Measurements from ENCODE around the gene UBE3C.

Gene UBE3C

GRCh38 chr7:157138424-157139110 is at the start of gene UBE3C:
Gene UBE3C (plus strand): TSS chr7:157138926. CDS start chr7:157139273, 347 bp downstream.
- H3K4me2 ChIP-seq (ENCODE audit: low read length): peak within 1 kb of the TSS; percentile 100
- H3K4me3 ChIP-seq (ENCODE audit: low read length): peak within 1 kb of the TSS; percentile 100
- H4K20me1 ChIP-seq (ENCODE audit: insufficient read depth, low read length): peaks cover 42% of the 10 kb centered on the region
- peak within 1 kb of the TSS; percentile 84 for H3K27ac ChIP-seq (ENCODE audit: low read length)
- H3K9me3 ChIP-seq (ENCODE audit: insufficient read depth, low read length): no peaks in the 10 kb centered on the region
- H3K79me2 ChIP-seq (ENCODE audit: low read length): peaks cover 48% of the 10 kb centered on the region
- peaks cover 25% of the 10 kb centered on the region for H3K36me3 ChIP-seq (replicated peaks; ENCODE audit: low read depth, low read length)
- H3K27me3 ChIP-seq (ENCODE audit: low read depth, low read length): no peaks in the 10 kb centered on the region
- peaks cover 23% of the 10 kb centered on the region for H3K4me1 ChIP-seq (ENCODE audit: low read length)
- H3K9ac ChIP-seq (ENCODE audit: low read length): peak within 1 kb of the TSS; percentile 97
- no peak for TF ChIP-seq EZH2phosphoT487 (IDR thresholded peaks at IDR 0.05; ENCODE audit: low read depth)
- TF ChIP-seq CTCF (IDR thresholded peaks at IDR 0.05; ENCODE audit: low read depth, low read length): no peak
- H2AFZ ChIP-seq (ENCODE audit: low read depth, low read length): peak within 1 kb of the TSS; percentile 71; the same call in 1 of the 2 replicates

- Histone ChIP-seq H3K4me3 (ENCODE audit: low read length) (no peak overlapping the region), H3K79me2 (ENCODE audit: low read length) (no peaks in the 10 kb centered on the region), H3K4me1 (ENCODE audit: low read length) (no peaks in the 10 kb centered on the region), H3K27me3 (ENCODE audit: low read depth, low read length) (no peaks in the 10 kb centered on the region), H2AFZ (ENCODE audit: low read depth, low read length) (no peak overlapping the region), H4K20me1 (ENCODE audit: insufficient read depth, low read length) (no peaks in the 10 kb centered on the region), H3K27ac (ENCODE audit: low read length) (no peak overlapping the region), H3K4me2 (ENCODE audit: low read length) (no peak overlapping the region), H3K36me3 (replicated peaks; ENCODE audit: low read depth, low read length) (no peaks in the 10 kb centered on the region), H3K9me3 (ENCODE audit: insufficient read depth, low read length) (peaks cover 4% of the 10 kb centered on the region; the same call in 1 of the 2 replicates), H3K9ac (ENCODE audit: low read length) (no peak overlapping the region)
- TF ChIP-seq EZH2phosphoT487 (IDR thresholded peaks at IDR 0.05; ENCODE audit: low read depth): no peak
- TF ChIP-seq CTCF (IDR thresholded peaks at IDR 0.05; ENCODE audit: low read depth, low read length): no peak
These were observed 49.6 kb upstream of the UBE3C start for GRCh38 chr7:157089100-157089610.

- peaks cover 4% of the 10 kb centered on the region; the same call in 1 of the 2 replicates for H3K9me3 ChIP-seq (ENCODE audit: insufficient read depth, low read length)
- H3K4me1 ChIP-seq (ENCODE audit: low read length): no peaks in the 10 kb centered on the region
- no peaks in the 10 kb centered on the region for H3K79me2 ChIP-seq (ENCODE audit: low read length)
- no peak for TF ChIP-seq CTCF (IDR thresholded peaks at IDR 0.05; ENCODE audit: low read depth, low read length)
- TF ChIP-seq EZH2phosphoT487 (IDR thresholded peaks at IDR 0.05; ENCODE audit: low read depth): no peak
- H3K36me3 ChIP-seq (replicated peaks; ENCODE audit: low read depth, low read length): no peaks in the 10 kb centered on the region
- H3K9ac ChIP-seq (ENCODE audit: low read length): no peak overlapping the region
- no peaks in the 10 kb centered on the region for H4K20me1 ChIP-seq (ENCODE audit: insufficient read depth, low read length)
- no peak overlapping the region for H2AFZ ChIP-seq (ENCODE audit: low read depth, low read length)
- no peaks in the 10 kb centered on the region for H3K27me3 ChIP-seq (ENCODE audit: low read depth, low read length)
- no peak overlapping the region for H3K4me3 ChIP-seq (ENCODE audit: low read length)
- no peak overlapping the region for H3K27ac ChIP-seq (ENCODE audit: low read length)
- H3K4me2 ChIP-seq (ENCODE audit: low read length): no peak overlapping the region
These were observed 48.1 kb upstream of the UBE3C start for GRCh38 chr7:157090485-157091165.
